Chondrocyte (in vitro differentiated cells): Measurements from ENCODE around the gene TLE4. TPM values are rescaled to one million over a fixed set of nuclear protein-coding genes. Genes with fewer than 3 reads are reported as not detected.

ENCODE experiments used
- DNase-seq: peaks from one replicate; pipeline ENCODE4 v3.0.0; 2021; ENCODE audit warnings: mixed read lengths, low spot score
- H3K27ac Mint-ChIP-seq: one replicate; pipeline ENCODE4 v1.8.0; 2021; ENCODE audit warnings: mild to moderate bottlenecking, moderate library complexity, mixed read lengths; ENCODE audit not compliant: unreplicated experiment
- H3K27me3 Mint-ChIP-seq: 2 replicates; pipeline ENCODE4 v1.8.0; 2021; ENCODE audit warnings: low read depth, mixed read lengths
- H3K36me3 Mint-ChIP-seq: 2 replicates; pipeline ENCODE4 v1.8.0; 2021; ENCODE audit warnings: low read depth, mixed read lengths
- H3K4me1 Mint-ChIP-seq: 2 replicates; pipeline ENCODE4 v1.8.0; 2021; ENCODE audit warnings: low read depth, mild to moderate bottlenecking, mixed read lengths
- H3K4me3 Mint-ChIP-seq: one replicate; pipeline ENCODE4 v1.8.0; 2021; ENCODE audit warnings: mild to moderate bottlenecking, moderate library complexity, mixed read lengths; ENCODE audit not compliant: unreplicated experiment
- H3K9me3 Mint-ChIP-seq: 2 replicates; pipeline ENCODE4 v1.8.0; 2021; ENCODE audit warnings: low read depth, mixed read lengths
- total RNA-seq: library from RNA; stranded (reverse); gene quantifications from 3 replicates; pipeline ENCODE4 v1.2.1, GENCODE V29; 2021
- TF ChIP-seq, protein P1 (sequence below): fragments of 200-600 bp; sonication (generic); IDR thresholded peaks from 2 replicates; pipeline ENCODE4 v1.5.0; 2021; ENCODE audit warnings: antibody characterized with exemption, mild to moderate bottlenecking, moderate library complexity

TLE4 gene
- total RNA-seq, 1 donor from 2014 or later, result 66.0 TPM

DNA sequence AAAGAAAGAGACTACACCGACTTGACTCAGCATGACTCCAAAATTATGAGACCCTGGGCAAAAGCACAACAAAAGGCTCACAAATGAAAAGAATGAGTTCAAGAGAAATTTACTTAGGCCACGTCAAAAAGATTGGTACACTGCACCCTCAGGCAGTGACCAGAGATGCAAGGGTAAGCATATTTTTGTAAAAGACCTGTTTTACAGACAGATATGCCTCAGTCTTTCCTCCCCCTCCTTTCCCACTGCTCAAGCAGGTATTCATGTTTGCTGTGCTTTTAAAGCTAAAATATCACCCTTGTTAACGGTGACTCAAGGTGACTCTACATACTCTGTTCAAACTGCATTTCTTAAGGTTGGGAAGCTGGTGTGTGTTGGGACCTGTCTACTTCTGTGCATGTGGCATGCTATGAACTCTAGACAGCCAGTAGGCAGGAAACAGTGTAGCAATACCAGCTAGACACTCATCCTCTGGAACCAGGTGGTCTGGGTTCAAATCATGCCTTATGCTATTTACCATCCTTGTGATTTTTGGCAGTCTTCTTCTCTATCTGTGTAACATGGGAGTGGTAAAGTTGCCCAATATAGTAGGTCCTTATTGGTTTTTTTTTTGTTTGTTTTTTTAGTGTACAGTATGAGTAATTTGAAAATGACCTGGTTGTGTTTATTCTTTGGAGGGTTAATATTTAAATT, 98.7 kb downstream of the TLE4 start:
- Mint-ChIP-seq H3K4me1 (peaks cover 60% of the 10 kb centered on the region), H3K27me3 (no peaks in the 10 kb centered on the region), H3K9me3 (no peaks in the 10 kb centered on the region), H3K27ac (peak overlapping the region; percentile 12), H3K4me3 (no peak overlapping the region), H3K36me3 (peaks cover 13% of the 10 kb centered on the region)
- no peak for DNase-seq
- TF ChIP-seq, protein P1, sequence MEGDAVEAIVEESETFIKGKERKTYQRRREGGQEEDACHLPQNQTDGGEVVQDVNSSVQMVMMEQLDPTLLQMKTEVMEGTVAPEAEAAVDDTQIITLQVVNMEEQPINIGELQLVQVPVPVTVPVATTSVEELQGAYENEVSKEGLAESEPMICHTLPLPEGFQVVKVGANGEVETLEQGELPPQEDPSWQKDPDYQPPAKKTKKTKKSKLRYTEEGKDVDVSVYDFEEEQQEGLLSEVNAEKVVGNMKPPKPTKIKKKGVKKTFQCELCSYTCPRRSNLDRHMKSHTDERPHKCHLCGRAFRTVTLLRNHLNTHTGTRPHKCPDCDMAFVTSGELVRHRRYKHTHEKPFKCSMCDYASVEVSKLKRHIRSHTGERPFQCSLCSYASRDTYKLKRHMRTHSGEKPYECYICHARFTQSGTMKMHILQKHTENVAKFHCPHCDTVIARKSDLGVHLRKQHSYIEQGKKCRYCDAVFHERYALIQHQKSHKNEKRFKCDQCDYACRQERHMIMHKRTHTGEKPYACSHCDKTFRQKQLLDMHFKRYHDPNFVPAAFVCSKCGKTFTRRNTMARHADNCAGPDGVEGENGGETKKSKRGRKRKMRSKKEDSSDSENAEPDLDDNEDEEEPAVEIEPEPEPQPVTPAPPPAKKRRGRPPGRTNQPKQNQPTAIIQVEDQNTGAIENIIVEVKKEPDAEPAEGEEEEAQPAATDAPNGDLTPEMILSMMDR, result no peak

DNA sequence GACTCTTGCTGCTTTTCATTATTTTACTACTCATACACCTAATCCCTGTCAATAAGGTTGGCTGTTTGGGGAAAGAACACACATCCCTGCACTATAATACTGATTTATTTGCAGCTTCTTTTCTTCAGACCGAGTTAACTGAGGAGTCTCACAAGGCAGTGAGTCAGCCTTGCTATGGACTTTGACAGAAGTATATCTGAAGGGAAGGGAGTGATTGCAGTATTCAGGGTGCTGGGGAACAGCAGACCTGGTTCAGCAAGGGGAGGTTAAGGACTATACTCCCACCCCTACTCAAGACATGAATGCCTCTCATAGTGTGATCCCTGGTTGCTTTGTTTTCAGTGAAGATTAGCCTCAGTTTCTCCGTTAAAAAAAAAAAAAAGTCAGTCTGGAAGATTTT, 99.8 kb downstream of the TLE4 start:
- H3K27ac Mint-ChIP-seq, result peak overlapping the region; percentile 73
- H3K4me3 Mint-ChIP-seq, result no peak overlapping the region
- DNase-seq, result no peak

DNA sequence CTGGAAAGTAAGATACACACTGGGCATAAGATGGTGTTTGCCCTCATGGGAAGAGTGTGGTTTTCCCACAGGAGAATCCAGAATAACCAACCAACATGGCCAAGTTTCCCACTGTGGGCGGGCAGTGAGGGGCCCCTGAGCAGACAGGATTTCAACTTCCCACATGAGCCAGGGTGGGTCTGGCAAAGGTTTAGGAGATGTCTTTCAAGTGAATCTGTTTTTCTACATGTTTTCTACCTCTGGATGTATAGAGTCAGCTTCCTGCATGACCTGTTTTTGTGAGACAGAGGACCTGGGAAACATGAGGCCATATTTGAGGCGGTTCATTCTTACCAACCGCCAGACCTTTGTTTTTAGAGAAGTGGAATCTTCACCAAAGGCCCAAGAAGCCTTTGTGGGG, 100.5 kb downstream of the TLE4 start:
- peaks cover 57% of the 10 kb centered on the region for H3K4me1 Mint-ChIP-seq
- no peak overlapping the region for H3K27ac Mint-ChIP-seq
- H3K4me3 Mint-ChIP-seq, result no peak overlapping the region

More for the DNA sequence above, 99.8 kb downstream of the TLE4 start:
- TF ChIP-seq, protein P1, result no peak
- H3K36me3 Mint-ChIP-seq, result peaks cover 11% of the 10 kb centered on the region
- H3K4me1 Mint-ChIP-seq, result peaks cover 57% of the 10 kb centered on the region
- H3K27me3 Mint-ChIP-seq, result no peaks in the 10 kb centered on the region
- no peaks in the 10 kb centered on the region for H3K9me3 Mint-ChIP-seq

DNA sequence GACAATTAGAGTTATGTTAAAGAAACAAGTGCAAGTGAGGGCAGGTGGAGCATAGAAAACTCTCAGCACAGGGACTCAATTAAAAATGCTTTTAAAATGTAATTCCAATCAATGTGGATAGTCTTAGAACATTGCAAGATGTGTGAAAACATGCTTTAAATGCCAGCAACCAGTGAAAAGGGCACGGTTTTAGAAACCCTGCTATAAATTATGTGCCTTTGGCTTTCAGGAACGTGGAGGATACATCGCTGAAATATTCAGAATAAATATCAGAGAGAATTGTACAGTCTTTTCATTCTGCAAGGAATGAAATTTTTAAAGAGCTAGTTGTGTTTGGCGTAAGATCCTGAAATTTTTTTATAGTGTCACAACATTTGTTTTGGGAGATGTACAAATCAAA, 101.1 kb downstream of the TLE4 start:
- H3K27me3 Mint-ChIP-seq, result no peaks in the 10 kb centered on the region
- H3K4me1 Mint-ChIP-seq, result peaks cover 57% of the 10 kb centered on the region
- TF ChIP-seq, protein P1, result no peak
- no peak for DNase-seq
- H3K36me3 Mint-ChIP-seq, result peaks cover 11% of the 10 kb centered on the region
- peak overlapping the region; percentile 55 for H3K27ac Mint-ChIP-seq
- no peak overlapping the region for H3K4me3 Mint-ChIP-seq
- no peaks in the 10 kb centered on the region for H3K9me3 Mint-ChIP-seq

More for the DNA sequence above, 100.5 kb downstream of the TLE4 start:
- Mint-ChIP-seq H3K9me3 (no peaks in the 10 kb centered on the region), H3K36me3 (peaks cover 11% of the 10 kb centered on the region), H3K27me3 (no peaks in the 10 kb centered on the region)
- TF ChIP-seq, protein P1, result no peak
- no peak for DNase-seq

DNA sequence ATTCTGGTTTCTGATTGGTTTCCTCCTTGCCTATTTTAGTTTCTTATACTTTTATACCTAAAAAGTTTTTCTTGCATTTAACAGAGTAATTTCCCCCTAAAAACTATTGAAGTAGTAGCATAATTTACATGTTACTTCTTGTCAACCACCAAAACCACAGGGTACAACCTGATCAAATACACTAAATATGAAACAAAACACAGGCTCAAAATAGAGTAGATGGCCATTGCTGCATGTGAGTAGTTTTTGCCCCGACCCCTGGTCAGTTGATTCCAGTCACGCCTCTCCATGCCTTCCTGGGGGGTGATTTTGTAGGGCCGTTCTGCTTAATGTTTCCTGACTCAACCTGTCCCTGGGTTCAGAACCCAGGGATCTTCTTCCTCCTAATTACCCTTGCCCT, 101.8 kb downstream of the TLE4 start:
- TF ChIP-seq, protein P1, result no peak
- Mint-ChIP-seq H3K27me3 (no peaks in the 10 kb centered on the region), H3K4me3 (no peak overlapping the region), H3K4me1 (peaks cover 57% of the 10 kb centered on the region), H3K9me3 (no peaks in the 10 kb centered on the region), H3K27ac (no peak overlapping the region), H3K36me3 (peaks cover 11% of the 10 kb centered on the region)
- DNase-seq, result no peak
